ENCODE measurements around the gene MCM3AP.

Gene MCM3AP

DNA sequence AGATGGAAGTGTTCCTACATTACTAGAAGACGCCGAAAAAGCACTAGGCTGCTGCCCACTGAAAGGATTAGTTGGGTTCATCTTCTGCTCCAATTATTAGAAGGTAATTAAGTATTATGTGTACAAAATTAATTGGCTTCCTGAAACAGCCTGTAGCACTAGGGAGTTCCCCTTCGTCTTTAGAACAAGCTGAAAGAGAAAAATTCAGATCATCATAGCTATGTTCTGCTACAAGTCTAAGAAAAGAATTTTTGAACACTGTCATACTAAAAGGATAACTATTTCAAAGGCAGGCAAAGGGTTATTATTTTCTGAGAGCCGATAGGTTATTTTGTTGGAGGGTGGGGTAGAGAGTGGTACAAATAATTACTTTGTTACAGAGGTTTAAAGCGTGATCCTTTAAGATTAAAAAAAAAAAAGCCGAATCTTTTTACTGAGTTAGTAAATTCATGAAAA lies at the start of gene MCM3AP:
Gene MCM3AP (minus strand): TSS at position 406 of the 456 bp plus-strand sequence. CDS start 325 bp downstream, at position 81.
- DNase-seq, result no peak

DNA sequence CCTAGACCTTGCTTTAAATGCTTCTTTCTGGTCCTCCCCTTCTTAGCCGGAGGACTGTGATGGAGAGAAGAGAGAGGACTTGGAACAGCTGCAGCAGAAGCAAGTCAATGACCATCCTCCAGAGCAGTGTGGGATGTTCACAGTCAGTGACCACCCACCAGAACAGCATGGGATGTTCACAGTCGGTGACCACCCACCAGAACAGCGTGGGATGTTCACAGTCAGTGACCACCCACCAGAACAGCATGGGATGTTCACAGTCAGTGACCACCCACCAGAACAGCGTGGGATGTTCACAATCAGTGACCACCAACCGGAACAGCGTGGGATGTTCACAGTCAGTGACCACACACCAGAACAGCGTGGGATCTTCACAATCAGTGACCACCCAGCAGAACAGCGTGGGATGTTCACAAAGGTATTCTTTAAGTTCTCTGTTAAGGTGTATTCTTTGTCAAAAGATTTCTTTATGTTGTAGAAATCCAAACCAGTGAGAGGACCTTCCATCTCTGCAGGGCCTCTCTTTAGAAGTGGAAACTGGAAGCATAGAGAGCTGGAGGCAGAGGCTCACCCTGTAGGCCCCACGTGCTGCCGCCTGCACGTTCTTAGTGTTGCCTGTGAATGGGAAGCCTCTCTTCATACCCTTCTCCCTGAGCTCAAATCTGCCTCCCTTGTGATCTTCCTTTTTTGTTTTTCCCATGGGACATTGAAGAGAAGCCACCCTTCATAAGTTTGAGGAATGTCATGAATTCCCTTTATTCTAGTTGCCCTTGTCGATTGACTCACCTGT lies 49.1 kb upstream of the MCM3AP start:
- no peak for DNase-seq

DNA sequence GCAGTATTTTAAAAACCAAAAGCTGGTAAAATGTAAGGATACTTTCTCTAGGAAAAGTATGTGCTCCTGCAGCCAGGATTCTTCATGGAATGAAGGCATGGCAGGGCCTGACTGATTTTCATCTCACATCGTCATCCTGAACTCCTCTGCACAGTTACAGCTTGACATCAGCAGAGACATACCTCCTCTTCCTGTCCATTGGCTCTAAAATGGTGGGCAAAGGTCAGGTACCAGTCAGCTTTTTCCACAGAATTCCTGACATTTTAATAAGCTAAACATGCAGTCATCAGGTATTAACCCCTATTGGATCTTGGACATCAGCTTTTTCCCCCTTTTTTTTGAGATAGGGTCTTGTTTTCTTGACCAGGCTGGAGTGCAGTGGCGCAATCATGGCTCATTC lies 44.4 kb upstream of the MCM3AP start:
- no peak for DNase-seq

DNA sequence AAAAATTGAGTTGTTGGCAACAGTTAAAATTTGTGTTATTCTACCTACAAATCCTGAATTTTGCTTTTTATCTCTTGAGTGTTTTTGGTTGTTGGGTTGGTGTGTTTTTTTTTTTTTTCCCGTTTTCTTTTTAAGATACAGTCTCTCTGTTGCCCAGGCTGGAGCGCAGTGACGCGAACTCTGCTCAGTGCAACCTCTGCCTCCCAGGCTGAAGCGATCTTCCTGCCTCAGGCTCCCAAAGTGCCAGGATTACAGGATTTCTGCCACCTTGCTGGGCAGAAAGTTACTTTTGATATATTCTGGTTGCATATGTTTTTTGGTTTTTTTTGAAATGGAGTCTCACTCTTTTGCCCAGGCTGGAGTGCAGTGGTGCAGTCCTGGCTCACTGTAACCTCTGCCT lies 42.7 kb upstream of the MCM3AP start:
- no peak for DNase-seq

DNA sequence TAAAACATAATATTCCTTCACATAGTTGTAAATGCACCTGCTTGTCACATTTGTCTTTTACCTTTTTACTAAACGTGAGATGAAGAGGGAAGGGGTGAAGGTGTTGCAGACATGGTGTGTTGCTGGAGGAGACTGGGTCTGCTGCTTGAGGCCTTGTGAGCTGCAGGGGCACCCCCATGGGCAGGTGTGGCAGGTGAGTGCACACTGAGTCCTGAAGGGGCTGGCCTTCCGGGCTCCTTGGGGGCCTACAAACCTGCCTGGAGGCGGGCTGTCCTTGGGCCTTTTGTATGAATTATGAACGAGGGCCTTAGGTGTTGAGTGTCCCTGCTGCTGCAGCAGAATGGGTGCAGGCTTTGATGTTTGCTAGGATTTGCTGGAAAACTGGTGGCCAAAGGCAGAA lies 42.3 kb upstream of the MCM3AP start:
- no peak for DNase-seq

DNA sequence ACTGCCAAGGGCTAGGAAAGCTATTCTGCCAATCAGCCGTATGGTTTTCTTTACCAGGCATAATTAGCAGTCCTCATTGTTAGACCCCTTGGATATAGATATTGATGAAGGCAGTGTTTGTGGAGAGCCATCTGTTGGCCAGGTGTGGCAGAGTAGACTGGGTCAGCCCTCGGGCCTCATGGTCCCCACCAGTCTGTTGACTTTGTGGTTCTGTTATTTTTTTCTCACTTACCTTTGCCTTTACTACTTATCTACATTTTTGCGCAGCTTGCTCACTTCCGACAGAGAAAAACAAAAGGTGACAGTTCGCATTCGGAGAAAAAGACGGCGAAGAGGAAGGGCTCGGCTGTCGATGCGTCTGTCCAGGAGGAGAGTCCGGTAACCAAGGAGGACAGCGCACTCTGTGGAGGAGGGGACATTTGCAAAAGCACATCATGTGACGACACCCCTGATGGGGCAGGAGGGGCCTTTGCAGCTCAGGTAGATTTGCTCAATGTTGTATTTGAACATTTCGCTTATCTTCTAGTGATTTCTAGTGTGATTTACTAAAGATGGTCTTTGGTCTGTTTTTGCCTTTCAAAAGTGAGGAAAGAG lies 40.8 kb upstream of the MCM3AP start:
- DNase-seq, result no peak

DNA sequence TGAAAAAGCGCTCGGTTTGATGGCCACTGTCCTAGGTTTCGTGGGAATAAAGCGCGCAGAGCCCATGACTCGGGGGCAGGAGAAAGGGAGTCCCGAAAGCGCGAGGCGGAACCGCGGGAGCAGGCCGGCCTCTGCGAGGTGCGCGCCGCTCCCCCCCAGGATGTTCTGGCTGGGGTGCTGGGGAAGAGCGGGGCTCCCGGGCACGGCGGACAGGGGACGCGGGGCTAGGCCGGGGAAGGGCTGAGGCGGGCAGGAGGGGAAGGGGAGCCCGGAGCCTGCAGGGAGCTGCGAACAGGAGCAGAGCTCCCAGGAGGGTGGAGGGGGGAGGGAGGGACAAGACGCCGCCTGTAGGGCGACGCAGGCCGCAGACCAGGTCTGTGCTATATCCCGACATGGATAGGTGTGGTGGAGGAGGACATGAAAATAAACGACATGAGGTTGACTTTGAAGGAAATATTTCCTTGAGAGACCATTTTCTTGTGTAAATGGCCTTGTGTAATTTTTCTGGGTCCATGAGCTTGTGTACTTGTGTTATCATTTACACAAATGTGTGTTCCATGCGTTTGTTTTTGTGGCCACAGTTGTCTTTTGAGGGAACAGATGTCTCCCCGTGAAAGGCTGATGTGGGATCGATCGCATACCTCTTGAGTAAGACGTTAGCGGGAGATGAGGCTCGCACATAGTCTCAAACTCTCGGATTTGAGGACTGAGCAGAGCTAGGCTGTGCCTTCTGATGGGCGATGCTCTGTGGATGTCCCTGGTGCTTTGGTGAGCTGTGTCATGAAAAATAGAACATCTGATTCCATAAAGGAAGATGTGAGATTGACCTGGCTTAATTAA lies 39.9 kb upstream of the MCM3AP start:
- DNase-seq, result peak; percentile 66

DNA sequence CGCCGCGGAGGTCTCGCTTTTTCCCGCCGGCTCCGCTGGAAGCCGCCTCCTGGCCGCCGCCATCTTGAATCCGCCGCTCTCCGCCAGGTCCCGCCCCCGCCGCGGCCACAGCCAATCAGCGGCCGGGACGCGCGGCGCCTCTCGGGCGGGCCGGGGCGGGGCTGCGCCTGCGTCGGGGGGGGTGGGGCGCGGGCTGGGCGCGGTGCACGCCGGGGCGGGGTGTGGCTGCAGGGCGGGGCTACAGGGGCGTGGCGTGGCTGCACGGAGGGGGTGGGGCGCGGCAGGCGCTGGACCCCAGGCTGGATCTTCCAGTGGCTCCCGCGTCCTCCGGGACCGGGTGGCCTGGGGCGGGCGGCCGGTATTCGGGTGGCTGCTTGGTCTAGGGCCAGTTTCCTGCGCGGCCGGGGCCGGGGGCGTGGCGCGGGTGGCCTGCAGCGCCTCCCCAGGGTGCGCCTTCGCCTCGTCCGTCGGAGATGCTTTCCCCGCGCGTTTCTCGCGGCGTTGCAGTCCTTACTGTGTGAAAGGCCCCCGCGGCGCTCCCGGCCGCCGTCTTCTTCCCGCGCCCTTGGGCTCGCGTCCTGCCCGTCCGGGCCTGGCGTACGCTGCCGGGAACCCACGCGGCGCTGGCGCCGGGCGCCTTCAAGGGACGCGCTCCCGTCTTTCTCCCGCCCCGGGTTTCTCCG lies 39.1 kb upstream of the MCM3AP start:
- peak; percentile 75 for DNase-seq

DNA sequence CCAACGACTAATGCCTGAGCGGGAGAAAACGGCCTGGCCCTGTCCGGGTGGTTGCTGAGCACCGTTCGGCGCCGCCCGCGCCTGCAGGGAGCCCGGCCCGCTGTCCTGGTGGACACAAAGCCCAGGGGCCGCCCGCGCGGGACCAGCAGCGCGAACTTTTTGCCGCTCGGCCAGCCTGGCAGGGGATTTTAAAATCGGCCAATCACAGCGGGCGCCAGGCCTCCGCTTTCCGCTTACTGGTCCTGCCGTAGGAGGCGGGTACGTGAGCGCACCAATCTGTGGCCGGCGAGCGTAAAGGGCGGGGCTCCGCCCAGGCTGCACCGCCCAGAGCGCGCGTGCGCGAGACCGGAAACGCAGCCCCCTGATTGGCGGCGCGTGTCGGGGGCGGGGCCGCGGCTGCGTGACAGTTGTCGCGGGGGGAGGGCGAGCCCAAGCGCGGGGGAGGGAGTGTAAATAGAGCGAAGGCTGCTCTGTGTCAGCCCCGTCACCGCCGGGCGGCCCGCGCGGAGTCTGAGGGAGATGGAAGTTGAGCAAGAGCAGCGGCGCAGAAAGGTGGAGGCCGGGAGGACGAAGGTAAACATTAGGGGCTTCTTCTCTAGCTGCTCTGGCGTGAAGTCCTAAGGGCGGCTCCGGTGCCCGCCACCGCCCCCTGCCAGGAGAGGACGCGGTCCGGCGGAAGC lies 38.4 kb upstream of the MCM3AP start, which contains the start of the genes C21orf58 and PCNT:
Gene C21orf58 (minus strand): TSS at position 161 of the 680 bp plus-strand sequence. CDS start 1,132 bp downstream, outside the sequence.
Gene PCNT (plus strand): TSS at position 447 of the 680 bp plus-strand sequence. CDS start 73 bp downstream, at position 520.
- DNase-seq, result peak; percentile 96

DNA sequence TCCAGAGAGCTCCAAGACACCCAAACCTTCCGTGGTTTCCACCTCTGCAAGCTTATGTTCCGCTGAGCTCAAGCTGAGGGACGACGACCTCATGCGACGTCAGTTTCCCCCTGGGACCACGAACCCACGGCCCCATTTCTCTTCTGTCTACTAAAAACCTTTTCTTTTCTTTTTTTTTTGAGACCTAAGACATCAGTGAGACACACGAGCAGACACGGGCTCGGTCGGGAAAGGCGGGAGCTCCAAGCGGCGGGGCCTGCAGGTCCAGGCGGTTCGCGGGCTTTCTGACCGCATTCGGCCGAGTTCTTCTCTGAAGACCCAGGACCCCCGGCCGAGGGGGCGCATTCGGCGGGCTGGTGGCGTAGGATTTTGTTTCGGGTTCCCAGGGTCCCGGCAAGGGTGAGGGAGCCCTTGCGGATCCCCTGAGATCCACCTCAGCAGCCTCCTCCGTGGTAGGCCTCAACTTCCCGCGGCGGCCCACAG lies 37.9 kb upstream of the MCM3AP start:
- DNase-seq, result peak; percentile 26

DNA sequence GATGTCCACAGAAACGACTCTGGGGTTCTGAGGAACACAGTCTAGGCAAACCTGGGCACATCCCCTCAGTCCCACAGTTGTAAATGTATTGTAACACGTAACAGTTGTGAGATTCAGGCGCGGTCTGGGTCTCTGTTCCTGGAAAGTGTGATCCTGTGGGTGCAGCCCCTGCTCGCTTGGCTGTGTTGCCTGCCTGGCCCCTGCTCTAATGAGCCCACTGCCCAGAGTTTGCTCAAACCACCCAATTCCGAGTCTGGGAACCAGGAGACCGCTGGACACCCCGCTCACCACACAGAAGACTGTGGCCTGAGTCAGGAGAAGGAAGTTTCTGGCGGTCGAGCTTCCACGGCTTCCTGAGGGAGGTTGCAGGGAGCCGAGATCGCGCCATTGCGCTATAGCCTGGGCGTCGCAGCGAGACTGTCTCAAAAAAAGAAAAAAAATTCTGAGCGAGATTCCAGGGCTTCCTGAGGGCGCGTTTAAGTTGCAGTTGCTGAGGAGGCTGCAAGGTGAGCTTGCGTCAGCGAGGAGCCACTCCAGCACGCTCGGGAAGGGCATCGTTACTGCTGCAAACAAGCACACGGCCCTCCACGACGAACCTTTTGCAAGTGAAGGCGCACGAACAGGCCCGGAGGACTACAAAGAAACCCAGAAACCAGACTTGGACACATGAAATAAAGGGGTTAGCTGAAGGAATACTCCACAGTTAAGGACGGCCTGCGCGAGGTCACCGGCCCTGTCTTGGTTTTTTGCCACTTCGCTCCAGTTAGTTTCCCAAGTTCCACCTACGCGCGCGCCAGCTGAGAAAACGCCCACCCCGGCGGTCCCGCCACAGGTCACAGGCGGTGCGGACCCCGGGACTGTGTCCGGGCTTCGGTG lies 37.2 kb upstream of the MCM3AP start:
- peak; percentile 42 for DNase-seq

DNA sequence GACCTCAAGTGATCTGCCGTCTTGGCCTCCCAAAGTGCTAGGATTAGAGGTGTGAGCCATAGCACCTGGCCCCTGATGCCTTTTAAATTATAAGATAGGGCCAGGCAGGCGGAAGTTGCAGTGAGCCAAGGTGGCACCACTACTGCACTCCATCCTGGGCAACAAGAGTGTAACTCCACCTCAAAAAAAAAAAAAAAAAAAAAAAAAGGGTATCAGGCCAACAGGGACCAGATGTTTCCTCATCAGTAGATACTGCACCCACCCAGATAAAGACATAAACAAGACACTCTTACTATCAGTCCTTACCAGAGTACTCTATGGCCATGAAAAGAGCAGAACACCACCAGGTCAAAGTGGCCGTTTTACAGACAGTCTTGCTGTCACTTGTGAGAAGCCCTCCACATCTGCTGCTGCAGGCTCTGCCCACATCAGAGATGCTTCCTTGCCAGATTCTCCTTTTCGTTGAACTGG lies 35.0 kb upstream of the MCM3AP start:
- DNase-seq, result peak; percentile 36

DNA sequence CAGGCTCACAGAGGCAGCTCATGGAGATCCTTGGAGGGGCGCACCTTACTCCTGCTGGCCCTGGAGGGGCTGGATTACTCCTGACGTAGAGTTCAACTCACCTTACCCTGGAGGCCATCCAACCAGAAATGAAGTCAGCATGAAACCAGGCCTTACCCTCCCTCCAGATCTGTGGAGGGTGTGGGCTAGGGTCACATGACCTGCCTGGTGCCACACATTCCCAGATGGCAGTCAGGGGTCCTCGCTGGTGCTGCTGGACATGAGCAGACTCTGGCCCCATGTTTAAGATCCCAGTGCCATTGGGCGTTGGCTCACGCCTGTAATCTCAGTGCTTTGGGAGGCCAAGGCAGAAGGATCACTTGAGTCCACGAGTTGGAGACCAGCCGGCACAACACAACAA lies 33.8 kb upstream of the MCM3AP start:
- DNase-seq, result no peak

DNA sequence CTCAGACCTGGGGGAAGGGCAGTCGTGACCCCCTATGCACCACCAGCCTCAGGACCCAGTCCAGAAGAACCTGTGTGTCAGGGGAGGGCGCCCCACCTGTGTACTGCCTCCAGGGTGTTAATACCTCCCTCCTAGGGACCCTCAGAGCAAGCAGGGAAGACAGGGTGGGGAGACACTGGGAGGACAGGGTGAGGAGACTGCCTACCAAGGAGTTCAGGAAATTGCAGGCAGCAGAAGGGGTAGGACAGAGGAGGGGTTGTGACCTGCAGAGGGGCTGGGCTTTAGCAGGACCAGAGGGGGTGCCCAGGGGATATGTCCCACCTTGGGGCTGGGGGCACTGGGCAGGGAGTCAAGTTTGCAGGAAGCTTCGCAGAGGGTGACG lies 33.0 kb upstream of the MCM3AP start:
- no peak for DNase-seq

DNA sequence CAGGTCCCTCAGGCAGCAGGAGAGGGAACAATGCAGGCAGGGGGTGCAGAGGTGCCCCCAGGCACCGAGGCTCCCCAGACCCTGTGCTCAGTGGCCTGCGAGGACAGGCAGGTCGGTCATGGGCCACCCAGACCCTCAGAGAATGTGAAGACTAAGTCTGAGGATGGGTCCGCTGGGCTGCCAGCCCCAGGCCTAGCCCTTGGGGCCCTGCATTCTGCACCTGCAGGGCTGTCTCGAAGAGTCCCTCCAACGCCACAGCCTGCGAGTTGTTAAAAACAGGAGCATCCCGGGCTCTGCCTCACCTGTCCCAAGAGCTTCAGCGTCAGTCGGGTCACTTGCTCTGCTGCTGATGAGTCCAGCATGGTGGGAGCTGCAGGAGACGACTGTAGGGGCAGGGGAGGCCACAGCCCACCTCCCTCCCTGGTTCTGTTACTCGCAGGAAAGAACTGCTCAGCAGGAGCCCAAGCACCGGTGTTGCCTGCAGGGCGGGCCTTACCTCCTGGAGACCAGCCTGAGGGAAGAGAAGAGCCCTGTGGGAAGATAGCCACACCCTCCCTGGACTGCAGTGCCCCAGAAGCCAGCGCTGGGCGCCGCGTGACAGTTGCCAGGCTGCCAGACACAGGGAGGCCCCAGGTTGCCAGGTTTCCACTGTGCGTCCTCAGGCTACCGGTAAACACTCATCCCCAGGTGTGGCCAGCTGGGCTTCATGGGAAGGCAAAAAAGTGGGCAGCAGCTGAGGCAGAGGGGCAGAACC lies 32.5 kb upstream of the MCM3AP start:
- DNase-seq, result peak; percentile 57

DNA sequence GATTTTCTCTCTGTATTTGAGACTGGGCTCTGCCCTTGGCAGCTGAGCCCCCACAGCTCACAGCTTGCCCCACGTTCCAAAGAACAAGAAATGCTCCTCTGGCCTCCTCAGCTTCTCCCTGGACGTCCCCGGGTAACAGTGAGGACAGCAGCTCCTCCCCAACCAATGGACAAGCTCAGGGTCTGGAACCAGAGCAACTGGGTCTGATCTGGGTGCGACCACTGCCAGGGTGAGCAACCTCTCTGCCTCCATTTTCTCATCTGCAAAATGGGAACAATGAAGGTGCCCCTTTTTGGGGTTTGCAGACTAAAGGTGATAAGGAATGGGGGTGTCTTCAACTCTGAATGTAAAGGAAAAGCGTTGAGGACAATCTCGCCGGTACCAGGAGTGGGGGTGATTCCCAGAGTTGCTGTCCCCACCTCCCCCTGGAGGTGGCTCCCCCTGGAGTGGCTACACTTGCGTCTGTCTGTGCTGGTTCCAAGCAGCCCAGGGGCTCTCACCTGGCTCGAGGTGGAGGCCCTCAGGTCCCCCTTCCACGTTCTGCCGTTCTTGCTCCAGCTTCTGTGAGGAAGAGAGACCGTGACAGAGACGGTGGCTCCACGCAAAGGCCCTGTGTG lies 31.4 kb upstream of the MCM3AP start:
- no peak for DNase-seq

DNA sequence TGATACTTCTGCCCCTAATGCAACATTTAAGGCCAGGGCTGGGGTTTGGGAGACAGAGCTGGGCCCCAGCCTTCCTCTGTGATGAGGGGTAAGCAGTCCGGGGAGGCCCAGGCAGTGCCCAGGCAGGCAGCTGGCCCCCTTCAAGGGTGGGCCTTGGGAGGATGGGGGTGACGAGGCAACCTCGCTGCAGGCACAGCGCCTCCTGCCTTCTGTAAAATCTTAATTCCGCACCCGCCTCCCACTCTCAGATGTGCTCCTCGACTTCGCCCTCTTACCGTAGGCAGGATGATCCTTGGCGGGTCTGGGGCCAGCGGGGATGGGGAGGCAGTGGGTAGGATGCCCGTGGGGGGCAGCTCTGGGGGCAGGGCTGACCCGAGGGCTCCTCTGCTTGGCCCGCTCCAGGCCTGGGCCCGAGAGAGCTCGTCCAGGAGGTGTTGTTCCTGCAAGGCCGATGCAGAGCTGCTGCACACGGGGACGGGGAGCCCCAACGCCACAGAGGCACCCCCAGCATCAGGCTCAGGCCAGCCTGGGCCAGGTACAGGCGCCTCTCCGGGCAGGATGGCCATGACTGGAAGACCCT lies 29.1 kb upstream of the MCM3AP start:
- DNase-seq, result no peak

DNA sequence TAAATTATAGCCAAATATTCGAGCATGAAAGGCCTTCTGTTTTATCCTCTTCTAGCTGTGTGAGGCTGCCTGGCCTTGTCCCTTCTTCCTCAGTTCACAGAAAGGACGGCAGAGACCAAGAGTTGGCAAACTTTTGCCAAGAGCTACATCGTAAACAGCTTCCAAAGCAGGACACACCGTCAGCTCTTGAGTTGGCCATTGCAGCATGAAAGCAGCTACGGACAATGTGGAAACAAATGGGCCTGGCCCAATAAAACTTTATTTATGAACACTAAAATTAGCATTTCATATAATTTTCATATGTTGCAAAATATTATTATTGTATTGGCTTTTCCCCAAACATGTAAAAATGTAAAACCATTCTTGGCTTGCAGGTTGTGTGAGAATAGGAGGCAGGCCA lies 27.5 kb upstream of the MCM3AP start:
- DNase-seq, result no peak

DNA sequence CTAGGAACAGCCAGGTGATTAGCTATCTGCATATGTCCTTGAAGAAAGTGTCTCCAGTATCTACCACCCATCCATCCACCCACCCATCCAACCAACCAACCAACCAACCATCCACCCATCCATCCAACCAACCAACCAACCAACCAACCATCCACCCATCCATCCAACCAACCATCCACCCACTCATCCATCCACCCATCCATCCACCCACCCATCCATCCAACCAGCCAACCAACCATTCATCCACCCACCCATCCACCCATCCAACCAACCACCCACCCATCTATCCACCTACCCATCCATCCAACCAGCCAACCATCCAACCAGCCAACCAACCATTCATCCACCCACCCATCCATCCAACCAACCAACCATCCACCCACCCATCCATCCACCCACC lies 26.2 kb upstream of the MCM3AP start:
- no peak for DNase-seq

Data from NCI-H2171 treated with DMSO at 0.1 percent for 48 hours (cell line).